ENCODE results near the gene PEX11B.
"Not testable (repeated sequence)": the region's sequence is repeated elsewhere in the genome, so short reads cannot be mapped to it uniquely, and the experiment has no call there.

PEX11B gene

GRCh38 chr1:145951526-145951925, 33.0 kb upstream of the PEX11B start:
- DNase-seq, result no peak

DNA sequence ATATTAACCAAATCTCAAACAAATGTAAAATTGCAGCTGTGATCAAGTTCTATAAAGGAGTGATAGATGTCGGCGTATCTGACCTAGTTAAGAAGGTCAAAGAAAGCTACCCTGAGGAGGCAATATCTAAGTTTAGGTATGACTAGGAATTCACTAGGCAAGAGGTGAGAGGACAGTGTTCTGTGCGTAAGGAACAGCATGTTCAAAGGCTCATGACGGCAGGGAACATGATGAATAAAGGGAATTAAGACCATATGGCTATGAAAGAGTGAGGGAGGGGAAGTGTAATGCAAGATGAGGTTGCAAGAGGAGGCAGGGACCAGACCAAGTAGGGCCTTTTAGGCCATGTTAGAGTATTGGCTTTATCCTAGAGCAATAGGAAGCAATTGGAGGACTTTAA, 30.7 kb upstream of the PEX11B start:
- no peak for DNase-seq

DNA sequence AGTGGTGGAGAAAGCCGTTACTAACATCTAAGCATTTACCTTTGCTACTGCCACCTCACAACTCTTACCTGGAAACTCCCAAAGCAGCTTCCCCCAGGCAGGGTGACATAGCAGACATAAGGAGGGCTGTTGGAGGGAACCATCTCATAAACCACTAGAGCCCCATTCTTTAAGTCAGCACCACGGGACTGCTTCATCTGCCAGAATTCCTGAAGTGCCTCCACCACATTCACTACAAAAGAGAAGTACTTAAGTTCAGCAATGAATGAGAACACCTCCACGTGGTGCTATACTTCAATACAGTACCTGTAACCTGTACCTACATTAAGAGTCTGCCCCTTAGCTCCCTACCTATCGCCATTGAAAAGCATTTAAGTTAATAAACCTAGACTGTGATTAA, 29.0 kb upstream of the PEX11B start:
- no peak for DNase-seq

DNA sequence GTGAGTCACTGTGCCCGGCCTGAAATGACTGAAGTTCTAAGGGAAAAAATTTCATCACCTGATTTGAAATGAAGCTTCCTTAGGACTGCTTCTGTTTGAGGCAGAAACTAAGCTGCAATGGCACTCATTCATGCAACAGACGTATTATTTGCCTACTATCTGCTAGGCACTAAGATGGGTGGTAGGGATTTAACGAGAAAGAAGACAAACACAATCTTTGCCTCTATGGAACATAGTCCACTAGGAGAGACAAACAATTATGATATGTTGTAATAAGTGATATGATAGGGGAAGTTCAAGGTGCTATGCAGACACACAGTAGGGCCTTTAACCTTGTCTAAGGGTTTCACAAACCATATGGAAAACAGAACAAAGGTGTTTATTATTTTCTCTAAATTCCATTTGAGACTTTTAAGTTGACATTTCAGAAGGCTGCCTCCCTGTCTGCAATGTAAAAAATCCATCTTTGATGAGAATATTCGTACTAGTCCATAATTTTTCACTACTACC, 28.0 kb upstream of the PEX11B start:
- no peak for DNase-seq

DNA sequence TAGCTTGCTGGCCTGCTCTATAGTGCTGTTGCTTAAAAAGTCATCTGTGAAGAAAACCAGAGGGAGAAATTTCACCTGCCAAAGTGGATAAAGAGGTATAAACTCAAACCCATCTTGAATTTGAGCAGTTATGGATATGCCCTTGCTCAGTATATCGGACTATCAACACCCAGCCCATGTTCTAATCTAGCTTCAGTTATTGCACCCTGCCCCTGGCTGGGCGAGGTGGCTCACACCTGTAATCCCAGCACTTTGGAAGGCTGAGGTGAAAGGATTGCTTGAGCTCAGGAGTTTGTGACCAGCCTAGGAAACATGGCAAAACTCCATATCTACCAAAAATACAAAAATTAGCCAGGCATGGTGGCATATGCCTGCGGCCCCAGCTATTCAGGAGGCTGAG, 26.0 kb upstream of the PEX11B start:
- DNase-seq, result no peak

GRCh38 chr1:145942871-145943270, 24.4 kb upstream of the PEX11B start:
- DNase-seq, result no peak

GRCh38 chr1:145942405-145942804, 23.9 kb upstream of the PEX11B start:
- DNase-seq, result no peak

- DNase-seq, result no peak
Measured at GRCh38 chr1:145937436-145937835, 18.9 kb upstream of the PEX11B start.

DNA sequence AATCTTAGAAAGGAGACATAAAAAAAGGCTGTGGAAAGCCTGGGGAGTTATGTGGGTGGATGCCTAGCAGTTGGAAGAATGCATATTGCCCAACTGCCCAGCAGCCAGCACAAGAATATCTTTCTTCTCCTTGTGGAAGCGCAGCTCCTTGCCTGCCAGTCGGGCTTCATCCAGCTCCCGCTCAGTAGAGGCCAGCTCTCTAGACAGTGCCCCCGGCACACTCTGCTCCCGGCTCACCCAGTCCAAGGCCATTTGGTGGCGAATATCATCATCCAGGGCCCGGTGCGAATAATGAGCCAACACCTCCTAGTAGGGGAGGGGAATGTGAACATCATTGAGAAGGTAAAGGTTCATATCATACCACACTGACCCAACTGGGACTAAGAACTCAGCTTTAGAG, 17.7 kb upstream of the PEX11B start:
- DNase-seq, result no peak

DNA sequence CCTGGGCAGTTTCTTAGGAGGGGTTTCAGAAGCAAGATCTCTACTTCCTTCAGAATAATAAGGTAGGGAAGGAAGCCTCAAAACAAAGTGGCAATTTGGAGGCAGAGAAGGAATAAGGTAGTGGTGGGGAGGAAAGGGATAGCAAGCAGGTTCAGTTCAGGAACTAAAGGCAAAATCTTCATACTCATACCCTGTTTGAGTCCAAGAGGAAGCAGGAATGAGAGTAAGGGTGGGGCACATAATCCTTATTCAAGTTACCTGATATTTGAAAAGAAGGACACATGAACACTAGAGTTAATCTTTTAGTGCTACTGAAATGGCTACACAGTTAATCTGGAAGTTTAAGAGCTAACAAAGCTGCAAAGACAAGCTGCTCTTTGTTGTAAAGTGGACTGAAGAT, 17.2 kb upstream of the PEX11B start:
- no peak for DNase-seq

DNA sequence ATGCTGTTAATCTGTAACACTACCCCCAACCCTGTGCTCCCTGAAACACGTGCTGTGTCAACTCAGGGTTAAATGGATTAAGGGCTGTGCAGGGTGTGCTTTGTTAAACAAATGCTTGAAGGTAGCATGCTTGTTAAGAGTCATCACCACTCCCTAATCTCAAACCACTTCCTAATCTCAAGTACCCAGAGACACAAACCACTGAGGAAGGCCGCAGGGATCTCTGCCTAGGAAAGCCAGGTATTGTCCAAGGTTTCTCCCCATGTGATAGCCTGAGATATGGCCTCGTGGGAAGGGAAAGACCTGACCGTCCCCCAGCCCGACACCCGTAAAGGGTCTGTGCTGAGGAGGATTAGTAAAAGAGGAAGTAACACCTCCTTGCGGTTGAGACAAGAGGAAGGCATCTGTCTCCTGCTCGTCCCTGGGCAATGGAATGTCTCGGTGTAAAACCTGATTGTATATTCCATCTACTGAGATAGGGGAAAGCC, 14.0 kb upstream of the PEX11B start:
- peak; percentile 88 for DNase-seq

GRCh38 chr1:145927916-145928643, 9.6 kb upstream of the PEX11B start:
- no peak for DNase-seq

GRCh38 chr1:145927063-145927886, 8.8 kb upstream of the PEX11B start, which contains the start of gene RBM8A:
Gene RBM8A (minus strand): TSS chr1:145927484. CDS start chr1:145927426, 58 bp downstream.
- peak; percentile 99 for DNase-seq

GRCh38 chr1:145926686-145927062, 8.2 kb upstream of the PEX11B start:
- DNase-seq, result no peak

- DNase-seq, result peak; percentile 29
Measured at GRCh38 chr1:145922266-145922665, 3.7 kb upstream of the PEX11B start.

GRCh38 chr1:145920297-145920696, 1.8 kb upstream of the PEX11B start:
- DNase-seq, result not testable (repeated sequence)

DNA sequence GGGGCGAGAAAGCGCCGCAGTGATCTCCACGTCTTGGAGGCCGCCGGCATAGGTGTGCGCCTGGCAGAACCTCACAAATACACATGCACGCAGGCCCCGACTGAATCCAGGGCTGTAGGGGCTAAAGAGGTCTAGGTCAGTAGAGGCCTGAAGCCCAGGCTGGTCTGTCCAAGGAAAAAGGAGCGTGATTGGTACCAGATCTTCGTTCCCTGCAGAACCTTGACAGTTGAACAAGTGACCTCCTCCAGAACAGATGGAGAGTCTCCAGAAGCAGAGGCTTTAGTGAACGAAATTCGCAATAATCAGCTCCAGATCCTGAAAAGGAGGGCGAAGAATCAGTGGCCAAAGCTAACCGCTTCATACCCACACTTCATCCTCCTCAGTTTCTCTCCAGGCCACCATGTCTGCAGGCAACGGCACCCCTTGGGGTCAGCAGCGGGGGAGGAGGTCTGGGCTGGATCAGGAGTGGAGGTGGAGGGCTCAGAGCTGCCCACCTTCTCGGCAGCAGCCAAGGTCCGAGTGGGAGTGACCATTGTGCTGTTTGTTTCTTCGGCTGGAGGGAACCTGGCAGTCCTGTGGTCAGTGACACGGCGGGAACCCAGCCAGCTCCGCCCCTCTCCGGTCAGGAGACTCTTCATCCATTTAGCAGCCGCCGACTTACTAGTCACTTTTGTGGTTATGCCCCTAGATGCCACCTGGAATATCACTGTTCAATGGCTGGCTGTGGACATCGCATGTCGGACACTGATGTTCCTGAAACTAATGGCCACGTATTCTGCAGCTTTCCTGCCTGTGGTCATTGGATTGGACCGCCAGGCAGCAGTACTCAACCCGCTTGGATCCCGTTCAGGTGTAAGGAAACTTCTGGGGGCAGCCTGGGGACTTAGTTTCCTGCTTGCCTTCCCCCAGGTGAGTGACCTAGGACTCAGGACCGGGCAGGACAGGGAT, 749 bp upstream of the PEX11B start:
- peak; percentile 73 for DNase-seq

GRCh38 chr1:145917595-145917994, 922 bp downstream of the PEX11B start:
- no peak for DNase-seq

GRCh38 chr1:145916745-145917144, 1.8 kb downstream of the PEX11B start:
- DNase-seq, result no peak

DNA sequence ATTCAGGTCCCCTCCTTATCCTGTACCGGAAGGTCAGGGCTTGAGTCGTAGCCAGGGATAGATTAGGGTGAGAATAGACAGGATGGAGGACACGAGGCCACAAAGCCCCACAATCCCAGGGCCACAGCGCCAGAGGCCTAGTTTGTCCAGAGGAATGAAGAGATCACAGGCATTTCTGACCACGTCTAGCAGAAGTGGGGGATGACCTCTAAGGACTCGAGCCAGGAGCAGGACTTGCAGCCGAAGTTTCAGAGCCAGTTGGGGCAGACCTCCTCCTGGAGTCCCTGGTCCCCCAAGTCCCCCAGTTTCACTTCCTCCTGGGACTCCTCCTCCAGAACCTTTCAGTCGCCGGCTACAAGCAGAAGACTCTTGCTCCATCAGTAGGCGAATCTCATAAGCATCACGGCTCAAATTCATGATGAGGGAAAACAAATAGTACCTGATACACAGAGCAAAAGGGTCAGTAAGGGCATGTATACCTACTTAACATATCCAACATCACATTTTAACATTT, 6.3 kb downstream of the PEX11B start:
- no peak for DNase-seq

GRCh38 chr1:145908653-145909052, 9.9 kb downstream of the PEX11B start:
- DNase-seq, result no peak

- DNase-seq, result no peak
Measured at GRCh38 chr1:145906954-145907753, 11.4 kb downstream of the PEX11B start.
